SU-DHL-6 (cell line): ENCODE results near the gene DNAJC13.
"Not testable (repeated sequence)": the region's sequence is repeated elsewhere in the genome, so short reads cannot be mapped to it uniquely, and the experiment has no call there.

Experiments
- EZH2phosphoT487 ChIP-seq: fragments of 200-600 bp; sonication (generic), shearing (Covaris generic); conservative IDR thresholded peaks from 2 replicates; pipeline ENCODE4 v1.6.1; 2018; ENCODE audit warnings: mild to moderate bottlenecking, antibody characterized with exemption, low read length, moderate library complexity, mixed read lengths
- TF ChIP-seq, protein P1 (sequence below): fragments of 200-600 bp; sonication (generic); IDR thresholded peaks from one replicate; pipeline ENCODE4 v1.5.1; 2017; ENCODE audit warnings: antibody characterized with exemption, mild to moderate bottlenecking, low read length, moderate library complexity; ENCODE audit not compliant: insufficient read depth, poor library complexity, severe bottlenecking

GRCh38 chr3:132376945-132377354 is 40.4 kb upstream of the DNAJC13 start:
- TF ChIP-seq, protein P1, sequence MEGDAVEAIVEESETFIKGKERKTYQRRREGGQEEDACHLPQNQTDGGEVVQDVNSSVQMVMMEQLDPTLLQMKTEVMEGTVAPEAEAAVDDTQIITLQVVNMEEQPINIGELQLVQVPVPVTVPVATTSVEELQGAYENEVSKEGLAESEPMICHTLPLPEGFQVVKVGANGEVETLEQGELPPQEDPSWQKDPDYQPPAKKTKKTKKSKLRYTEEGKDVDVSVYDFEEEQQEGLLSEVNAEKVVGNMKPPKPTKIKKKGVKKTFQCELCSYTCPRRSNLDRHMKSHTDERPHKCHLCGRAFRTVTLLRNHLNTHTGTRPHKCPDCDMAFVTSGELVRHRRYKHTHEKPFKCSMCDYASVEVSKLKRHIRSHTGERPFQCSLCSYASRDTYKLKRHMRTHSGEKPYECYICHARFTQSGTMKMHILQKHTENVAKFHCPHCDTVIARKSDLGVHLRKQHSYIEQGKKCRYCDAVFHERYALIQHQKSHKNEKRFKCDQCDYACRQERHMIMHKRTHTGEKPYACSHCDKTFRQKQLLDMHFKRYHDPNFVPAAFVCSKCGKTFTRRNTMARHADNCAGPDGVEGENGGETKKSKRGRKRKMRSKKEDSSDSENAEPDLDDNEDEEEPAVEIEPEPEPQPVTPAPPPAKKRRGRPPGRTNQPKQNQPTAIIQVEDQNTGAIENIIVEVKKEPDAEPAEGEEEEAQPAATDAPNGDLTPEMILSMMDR = not testable (repeated sequence)
- not testable (repeated sequence) for TF ChIP-seq EZH2phosphoT487
